Gastroesophageal sphincter (tissue), 4 donors: ENCODE results near the gene MCC. TPM values are rescaled to one million over a fixed set of nuclear protein-coding genes. Genes with fewer than 3 reads are reported as not detected.

Source experiments
- ATAC-seq: fragments of 150-250 bp; one replicate; pipeline ENCODE4 v1.9.1; 2016; ENCODE audit warnings: mild to moderate bottlenecking, moderate library complexity
- H3K27ac ChIP-seq, 4 donors: fragments of 200-600 bp; sonication (generic) in 3 of 4; 1 replicate in 3 of 4; 2 replicates in 1 of 4; pipeline ENCODE4 v1.5.1; 2016 to 2019
- H3K27me3 ChIP-seq: fragments of 200-600 bp; sonication (generic); one replicate; pipeline ENCODE4 v1.5.1; 2019
- H3K36me3 ChIP-seq, 2 donors: fragments of 200-600 bp; sonication (generic); one replicate each; pipeline ENCODE4 v1.5.1; 2019; ENCODE audit warnings: control low read depth in 1 of 2
- H3K4me1 ChIP-seq, 3 donors: fragments of 200-600 bp; sonication (generic); 1 replicate in 2 of 3; 2 replicates in 1 of 3; pipeline ENCODE4 v1.5.1; 2016 to 2019; ENCODE audit warnings: control low read depth in 2 of 3
- H3K4me3 ChIP-seq, 2 donors: fragments of 200-600 bp; sonication (generic); one replicate each; pipeline ENCODE4 v1.5.1; 2019; ENCODE audit warnings: mild to moderate bottlenecking in 1 of 2, moderate library complexity in 1 of 2
- H3K9me3 ChIP-seq, 3 donors: fragments of 200-600 bp; sonication (generic); one replicate each; pipeline ENCODE4 v1.5.1; 2017 to 2019; ENCODE audit warnings: control low read depth in 2 of 3
- CTCF ChIP-seq, 4 experiments: fragments of 200-600 bp in 2 of 4; fragments of 450-650 bp in 2 of 4; sonication (generic) in 1 of 4; IDR thresholded peaks; one replicate each; pipeline ENCODE4 v1.5.1; 2017 to 2019; ENCODE audit warnings: antibody characterized with exemption in 4 of 4, mild to moderate bottlenecking in 2 of 4, moderate library complexity in 2 of 4
- EP300 ChIP-seq: sonication (generic); formaldehyde crosslinking; IDR thresholded peaks from one replicate; pipeline ENCODE4 v1.6.1; 2017; ENCODE audit warnings: antibody characterized with exemption, mild to moderate bottlenecking
- POLR2A ChIP-seq, 2 donors: fragments of 450-650 bp; IDR thresholded peaks; one replicate each; pipeline ENCODE4 v1.6.1; 2017; ENCODE audit warnings: antibody characterized with exemption in 2 of 2, mild to moderate bottlenecking in 2 of 2, moderate library complexity in 1 of 2
- POLR2AphosphoS5 ChIP-seq: sonication (generic); formaldehyde crosslinking; IDR thresholded peaks from one replicate; pipeline ENCODE4 v1.6.1; 2017; ENCODE audit warnings: antibody characterized with exemption
- WGBS, 2 donors: methylation state at CpG; one replicate each; pipeline ENCODE4 v1.1.5; 2018; ENCODE audit warnings: low coverage in 1 of 2; 5-methylcytosine and 5-hydroxymethylcytosine counted together
- total RNA-seq, 4 donors: library from RNA; depleted of rRNA; stranded (reverse); fragments of >200 nt; gene quantifications; one replicate each; pipeline ENCODE4 v1.1.0, GENCODE V29; 2016

MCC gene
- total RNA-seq, 4 donors from 2014 or later: 20.5 to 28.7 (median 23.5) TPM

DNA sequence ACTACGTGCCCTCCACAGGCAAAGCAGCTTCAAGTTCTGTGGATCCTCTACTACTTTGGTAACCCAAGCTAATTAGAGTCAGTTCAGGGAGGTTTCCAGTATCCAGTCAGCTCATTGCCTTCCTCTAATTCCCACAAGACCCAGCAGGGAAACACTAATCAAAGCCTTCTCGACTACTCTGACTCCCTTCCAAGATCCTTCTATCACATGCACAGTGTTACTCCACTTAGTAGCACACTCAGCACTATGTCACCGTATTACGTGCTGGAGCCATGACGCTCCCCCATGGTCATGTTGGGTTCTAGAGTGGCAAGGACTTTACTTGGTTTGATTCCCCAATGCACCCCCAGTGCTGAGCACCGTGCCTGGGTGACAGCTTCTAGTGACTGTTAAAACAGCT, 458.6 kb downstream of the MCC start:
- 83 to 90% methylated on average over 4 to 5 of the region's 6 CpGs for WGBS, 2 donors
- H3K4me1 ChIP-seq: peaks cover 0 to 13% (median 0%) of the 10 kb centered on the region in 3 donors
- no peak overlapping the region for H3K4me3 ChIP-seq
- peaks cover 0 to 48% of the 10 kb centered on the region in 2 donors for H3K36me3 ChIP-seq
- H3K9me3 ChIP-seq: no peaks in the 10 kb centered on the region
- TF ChIP-seq CTCF (IDR thresholded peaks at IDR 0.05) (no peak), EP300 (no peak), POLR2A (IDR thresholded peaks at IDR 0.05) (no peak), POLR2AphosphoS5 (no peak)
- no peak overlapping the region for H3K27ac ChIP-seq
- H3K27me3 ChIP-seq: no peaks in the 10 kb centered on the region
- ATAC-seq: no peak

- H3K27me3 ChIP-seq: no peaks in the 10 kb centered on the region
- H3K4me3 ChIP-seq: no peak overlapping the region
- H3K9me3 ChIP-seq: no peaks in the 10 kb centered on the region
- no peak for ATAC-seq
- WGBS, 2 donors: 71 to 75% methylated on average over 2 to 4 of the region's 5 CpGs
- H3K36me3 ChIP-seq: peaks cover 0 to 56% of the 10 kb centered on the region in 2 donors
- no peak overlapping the region for H3K27ac ChIP-seq
- H3K4me1 ChIP-seq: peaks cover 0 to under 1% (median 0%) of the 10 kb centered on the region in 3 donors
- TF ChIP-seq POLR2AphosphoS5: no peak
- no peak for TF ChIP-seq POLR2A (IDR thresholded peaks at IDR 0.05)
- TF ChIP-seq EP300: no peak
- TF ChIP-seq CTCF (IDR thresholded peaks at IDR 0.05): no peak
Measured at GRCh38 chr5:113027431-113027830, 460.8 kb downstream of the MCC start.

GRCh38 chr5:113027015-113027414, 461.2 kb downstream of the MCC start:
- 84 to 93% methylated on average over 4 to 8 of the region's 8 CpGs for WGBS, 2 donors
- TF ChIP-seq EP300: no peak
- no peak for TF ChIP-seq POLR2AphosphoS5
- TF ChIP-seq POLR2A (IDR thresholded peaks at IDR 0.05): no peak
- no peak for TF ChIP-seq CTCF (IDR thresholded peaks at IDR 0.05)
- ATAC-seq: no peak
- Histone ChIP-seq H3K4me1 (no peaks in the 10 kb centered on the region), H3K9me3 (no peaks in the 10 kb centered on the region), H3K36me3 (peaks cover 0 to 56% of the 10 kb centered on the region in 2 donors), H3K27me3 (no peaks in the 10 kb centered on the region), H3K4me3 (no peak overlapping the region), H3K27ac (no peak overlapping the region)

DNA sequence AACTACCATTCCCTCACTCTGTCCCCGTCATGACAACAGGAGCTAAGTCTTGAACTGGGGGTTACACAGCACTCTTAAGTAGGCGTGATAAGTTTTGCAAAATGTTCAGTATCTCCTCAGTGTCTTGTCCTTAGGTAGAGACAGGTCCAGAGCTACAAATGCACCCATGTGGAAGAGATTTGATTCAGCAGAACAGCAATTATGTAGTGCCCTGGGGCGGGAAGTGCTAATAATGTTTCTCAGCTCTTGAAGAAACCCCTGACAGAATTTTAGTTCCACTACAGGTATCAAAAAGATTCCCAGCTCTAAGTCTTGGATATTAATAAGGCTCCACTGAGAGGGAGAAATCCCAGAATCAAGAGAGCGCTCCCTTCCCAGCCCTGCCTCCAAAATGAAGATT, 462.0 kb downstream of the MCC start:
- WGBS, 2 donors: 83 to 93% methylated on average over 3 to 4 of the region's 4 CpGs
- no peaks in the 10 kb centered on the region for H3K9me3 ChIP-seq
- H3K4me1 ChIP-seq: no peaks in the 10 kb centered on the region
- peaks cover 0 to 56% of the 10 kb centered on the region in 2 donors for H3K36me3 ChIP-seq
- no peaks in the 10 kb centered on the region for H3K27me3 ChIP-seq
- no peak for ATAC-seq
- TF ChIP-seq EP300: no peak
- no peak for TF ChIP-seq POLR2AphosphoS5
- TF ChIP-seq POLR2A (IDR thresholded peaks at IDR 0.05): no peak
- no peak for TF ChIP-seq CTCF (IDR thresholded peaks at IDR 0.05)
- H3K4me3 ChIP-seq: no peak overlapping the region
- no peak overlapping the region for H3K27ac ChIP-seq

DNA sequence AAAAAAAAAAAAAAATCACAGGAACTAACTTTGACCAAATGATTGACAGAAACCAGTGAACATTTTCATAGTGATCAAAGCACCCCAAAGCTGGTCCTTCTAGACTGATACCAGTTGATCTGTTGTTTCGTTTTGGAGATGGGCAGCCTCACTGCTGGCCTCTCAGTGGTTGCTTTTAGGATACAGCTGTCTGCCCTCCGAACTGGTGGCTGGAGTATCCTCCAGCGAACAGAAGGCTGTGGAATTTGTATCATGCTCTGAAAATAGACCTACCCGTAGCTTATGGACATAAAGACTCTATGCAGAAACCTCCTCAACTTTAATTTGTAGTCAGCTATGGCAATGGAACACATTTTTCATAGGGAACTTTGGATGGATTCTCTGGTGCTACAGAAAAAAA, 462.7 kb downstream of the MCC start:
- H3K4me3 ChIP-seq: no peak overlapping the region
- H3K36me3 ChIP-seq: peaks cover 0 to 56% of the 10 kb centered on the region in 2 donors
- no peaks in the 10 kb centered on the region for H3K4me1 ChIP-seq
- H3K27ac ChIP-seq: no peak overlapping the region
- no peaks in the 10 kb centered on the region for H3K27me3 ChIP-seq
- ATAC-seq: no peak
- WGBS, 2 donors: 89 to 97% methylated on average over 3 to 4 of the region's 4 CpGs
- no peaks in the 10 kb centered on the region for H3K9me3 ChIP-seq
- no peak for TF ChIP-seq EP300
- TF ChIP-seq CTCF (IDR thresholded peaks at IDR 0.05): no peak
- no peak for TF ChIP-seq POLR2A (IDR thresholded peaks at IDR 0.05)
- no peak for TF ChIP-seq POLR2AphosphoS5
